Astrocyte of the cerebellum (primary cell): ENCODE measurements around the gene GNAT2.

Source experiments
- DNase-seq: peaks from one replicate; pipeline ENCODE4 v3.0.0-alpha.2; 2011; ENCODE audit warnings: low read depth
- H3K4me3 ChIP-seq: 2 replicates; pipeline ENCODE4 v1.5.1; 2011; ENCODE audit warnings: mild to moderate bottlenecking, low read depth, low read length, moderate library complexity
- in situ Hi-C: cut with HindIII; loops from 2 replicates; pipeline ENCODE4 v1.10.0; 2017; ENCODE audit warnings: low sequenced_read_pairs
- TF ChIP-seq, protein P1 (sequence below): IDR thresholded peaks from 2 replicates; pipeline ENCODE4 v1.5.1; 2012; ENCODE audit warnings: low read length, low read depth, moderate library complexity, mild to moderate bottlenecking; ENCODE audit errors: missing control alignments

The GNAT2 gene

GRCh38 chr1:109643385-109644230 lies 24.2 kb upstream of the GNAT2 start:
- TF ChIP-seq, protein P1, sequence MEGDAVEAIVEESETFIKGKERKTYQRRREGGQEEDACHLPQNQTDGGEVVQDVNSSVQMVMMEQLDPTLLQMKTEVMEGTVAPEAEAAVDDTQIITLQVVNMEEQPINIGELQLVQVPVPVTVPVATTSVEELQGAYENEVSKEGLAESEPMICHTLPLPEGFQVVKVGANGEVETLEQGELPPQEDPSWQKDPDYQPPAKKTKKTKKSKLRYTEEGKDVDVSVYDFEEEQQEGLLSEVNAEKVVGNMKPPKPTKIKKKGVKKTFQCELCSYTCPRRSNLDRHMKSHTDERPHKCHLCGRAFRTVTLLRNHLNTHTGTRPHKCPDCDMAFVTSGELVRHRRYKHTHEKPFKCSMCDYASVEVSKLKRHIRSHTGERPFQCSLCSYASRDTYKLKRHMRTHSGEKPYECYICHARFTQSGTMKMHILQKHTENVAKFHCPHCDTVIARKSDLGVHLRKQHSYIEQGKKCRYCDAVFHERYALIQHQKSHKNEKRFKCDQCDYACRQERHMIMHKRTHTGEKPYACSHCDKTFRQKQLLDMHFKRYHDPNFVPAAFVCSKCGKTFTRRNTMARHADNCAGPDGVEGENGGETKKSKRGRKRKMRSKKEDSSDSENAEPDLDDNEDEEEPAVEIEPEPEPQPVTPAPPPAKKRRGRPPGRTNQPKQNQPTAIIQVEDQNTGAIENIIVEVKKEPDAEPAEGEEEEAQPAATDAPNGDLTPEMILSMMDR = peak; percentile 87
- no peak for DNase-seq
- H3K4me3 ChIP-seq = no peak overlapping the region
- in situ Hi-C loops = loop anchor here (10.0 kb wide), 3 partner anchors 109 to 361 kb away; partner anchors contain the start of genes EPS8L3 and GPR61

DNA sequence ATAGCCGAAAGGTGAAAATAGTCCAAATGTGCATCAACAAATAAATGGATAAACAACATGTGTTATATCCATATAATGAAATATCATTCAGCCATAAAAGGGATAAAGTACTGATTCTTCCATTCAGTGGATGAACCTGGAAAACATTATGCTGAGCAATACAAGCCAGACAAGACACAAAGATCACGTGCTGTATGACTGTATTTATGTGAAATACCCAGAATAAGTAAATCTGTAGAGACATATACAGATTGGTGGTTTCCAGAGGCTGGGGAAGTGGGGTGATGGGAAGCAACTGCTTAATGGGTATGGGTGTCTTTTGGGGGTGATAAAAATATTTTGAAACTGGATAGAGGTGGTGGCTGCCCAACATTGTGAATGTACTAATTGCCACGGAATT lies 23.2 kb upstream of the GNAT2 start:
- TF ChIP-seq, protein P1 = no peak
- in situ Hi-C loops = loop anchor here (10.0 kb wide), 3 partner anchors 108 to 362 kb away; partner anchors contain the start of genes EPS8L3 and GPR61
- H3K4me3 ChIP-seq = no peak overlapping the region
- no peak for DNase-seq

GRCh38 chr1:109641861-109642260 lies 22.4 kb upstream of the GNAT2 start:
- no peak for DNase-seq

GRCh38 chr1:109641078-109641740 lies 21.8 kb upstream of the GNAT2 start:
- no peak for DNase-seq
- TF ChIP-seq, protein P1 = no peak
- in situ Hi-C loops = loop anchor here (10.0 kb wide), 3 partner anchors 106 to 364 kb away; partner anchors contain the start of genes EPS8L3 and GPR61
- no peak overlapping the region for H3K4me3 ChIP-seq

More at GRCh38 chr1:109641861-109642260, 22.4 kb upstream of the GNAT2 start:
- TF ChIP-seq, protein P1 = no peak
- H3K4me3 ChIP-seq = no peak overlapping the region
- in situ Hi-C loops = loop anchor here (10.0 kb wide), 3 partner anchors 107 to 363 kb away; partner anchors contain the start of genes EPS8L3 and GPR61

DNA sequence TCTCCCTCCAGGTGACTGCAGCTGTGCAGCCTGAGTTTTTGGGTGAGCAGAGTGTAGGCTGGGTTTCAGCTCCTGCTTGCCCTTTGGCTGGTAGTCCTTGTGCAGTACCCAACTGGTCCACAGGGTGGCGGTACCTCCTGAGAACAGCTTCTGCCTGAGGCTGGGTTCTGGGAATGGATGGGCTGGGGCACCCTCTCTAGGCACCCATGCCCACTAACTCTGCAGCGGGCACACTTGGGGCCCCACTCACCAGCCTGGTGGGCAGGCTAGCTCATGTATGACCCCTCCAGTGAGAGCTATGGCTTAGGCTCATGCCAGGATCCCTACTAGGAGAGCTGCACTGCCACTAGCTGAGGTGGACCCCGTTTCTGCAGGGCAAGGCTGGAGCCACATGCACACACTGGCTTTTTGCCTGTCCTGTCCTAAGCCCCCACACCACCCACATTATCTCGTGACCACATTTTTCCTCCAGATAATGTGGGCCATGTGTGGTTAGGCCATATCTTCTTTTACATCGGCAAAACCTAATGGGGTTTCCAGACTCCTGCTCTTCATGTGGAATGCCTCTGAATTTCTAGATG lies 21.0 kb upstream of the GNAT2 start:
- in situ Hi-C loops = loop anchor here (10.0 kb wide), 3 partner anchors 106 to 364 kb away; partner anchors contain the start of genes EPS8L3 and GPR61
- no peak for DNase-seq
- no peak overlapping the region for H3K4me3 ChIP-seq
- TF ChIP-seq, protein P1 = peak; percentile 93

GRCh38 chr1:109639841-109640184 lies 20.4 kb upstream of the GNAT2 start:
- no peak overlapping the region for H3K4me3 ChIP-seq
- TF ChIP-seq, protein P1 = no peak
- DNase-seq = no peak
- in situ Hi-C loops = loop anchor here (10.0 kb wide), 3 partner anchors 105 to 365 kb away; partner anchors contain the start of genes EPS8L3 and GPR61
